HEK293 (cell line): ENCODE measurements around the gene BACH2.

ENCODE experiments used
- CTCF ChIA-PET: fragments of 350-600 bp; formaldehyde crosslinking; extraction: SDS; loops from one replicate; lab custom pipeline; 2021; ENCODE audit warnings: antibody characterized with exemption; lab: Yijun Ruan, JAX
- POLR2A ChIA-PET: fragments of 300-600 bp; formaldehyde crosslinking; extraction: SDS; loops from one replicate; lab custom pipeline; 2020; ENCODE audit warnings: antibody characterized with exemption, inconsistent platforms; lab: Yijun Ruan, JAX
- H3K27ac ChIP-seq: fragments of 200-500 bp; sonication (Bioruptor generic); 2 replicates; pipeline ENCODE4 v1.5.1; 2014; ENCODE audit warnings: low read depth, low read length, control low read depth, inconsistent platforms; ENCODE audit errors: extremely low read depth
- H3K36me3 ChIP-seq, 2 experiments: fragments of 200-500 bp in 1 of 2; sonication (Bioruptor generic) in 1 of 2; 1 replicate in 1 of 2; 2 replicates in 1 of 2; pipeline ENCODE4 v1.5.1; 2014 to 2017; ENCODE audit warnings: inconsistent platforms in 2 of 2, low read length in 2 of 2; ENCODE audit not compliant: control insufficient read depth in 2 of 2, insufficient read depth in 1 of 2
- H3K4me1 ChIP-seq: fragments of 200-500 bp; sonication (Bioruptor generic); 2 replicates; pipeline ENCODE4 v1.5.1; 2014; ENCODE audit warnings: mild to moderate bottlenecking, low read length, inconsistent platforms; ENCODE audit not compliant: control insufficient read depth, insufficient read depth
- H3K4me3 ChIP-seq: 2 replicates; pipeline ENCODE4 v1.5.1; 2011; ENCODE audit warnings: low read depth, mild to moderate bottlenecking, control low read depth, low read length, moderate library complexity
- H3K9me3 ChIP-seq: fragments of 200-500 bp; sonication (Bioruptor generic); 2 replicates; pipeline ENCODE4 v1.5.1; 2014; ENCODE audit warnings: low read depth, low read length, inconsistent platforms; ENCODE audit not compliant: control insufficient read depth, insufficient read depth
- KLF7 ChIP-seq: fragments of 450-650 bp; formaldehyde crosslinking; IDR thresholded peaks from 2 replicates; pipeline ENCODE4 v1.5.1; 2016; ENCODE audit warnings: missing biosample characterization, missing genetic modification characterization, borderline replicate concordance
- PRDM1 ChIP-seq: fragments of 450-650 bp; formaldehyde crosslinking; IDR thresholded peaks from 2 replicates; pipeline ENCODE4; 2016; ENCODE audit warnings: missing biosample characterization, missing genetic modification characterization
- RBAK ChIP-seq: fragments of 450-650 bp; formaldehyde crosslinking; IDR thresholded peaks from 2 replicates; pipeline ENCODE4 v1.5.1; 2016; ENCODE audit warnings: missing biosample characterization, missing genetic modification characterization
- SP7 ChIP-seq: fragments of 450-650 bp; formaldehyde crosslinking; IDR thresholded peaks from 2 replicates; pipeline ENCODE4 v1.5.1; 2016; ENCODE audit warnings: missing biosample characterization, missing genetic modification characterization
- ZNF112 ChIP-seq: fragments of 450-650 bp; formaldehyde crosslinking; IDR thresholded peaks from 2 replicates; pipeline ENCODE4 v1.5.0; 2017; ENCODE audit warnings: missing biosample characterization, missing genetic modification characterization
- ZNF132 ChIP-seq: fragments of 450-650 bp; formaldehyde crosslinking; IDR thresholded peaks from 2 replicates; pipeline ENCODE4 v1.5.1; 2017; ENCODE audit warnings: missing biosample characterization, missing genetic modification characterization, borderline replicate concordance
- ZNF140 ChIP-seq: fragments of 450-650 bp; formaldehyde crosslinking; IDR thresholded peaks from 2 replicates; pipeline ENCODE4 v1.5.1; 2016; ENCODE audit warnings: missing biosample characterization, missing genetic modification characterization
- ZNF174 ChIP-seq: fragments of 450-650 bp; formaldehyde crosslinking; IDR thresholded peaks from 2 replicates; pipeline ENCODE4 v1.5.0; 2017; ENCODE audit warnings: missing biosample characterization, mild to moderate bottlenecking, missing genetic modification characterization
- ZNF184 ChIP-seq: fragments of 450-650 bp; IDR thresholded peaks from 2 replicates; pipeline ENCODE4 v1.5.1; 2018; ENCODE audit warnings: missing biosample characterization, mild to moderate bottlenecking, missing genetic modification characterization
- ZNF239 ChIP-seq: fragments of 450-650 bp; formaldehyde crosslinking; IDR thresholded peaks from 2 replicates; pipeline ENCODE4 v1.5.1; 2016; ENCODE audit warnings: missing biosample characterization, missing genetic modification characterization
- ZNF302 ChIP-seq: fragments of 450-650 bp; formaldehyde crosslinking; IDR thresholded peaks from 2 replicates; pipeline ENCODE4 v1.5.1; 2016; ENCODE audit warnings: missing biosample characterization, missing genetic modification characterization, low read depth
- ZNF555 ChIP-seq: fragments of 450-650 bp; formaldehyde crosslinking; conservative IDR thresholded peaks from 2 replicates; pipeline ENCODE4 v1.5.1; 2017; ENCODE audit warnings: missing biosample characterization, mild to moderate bottlenecking, missing genetic modification characterization, inconsistent platforms
- ZNF626 ChIP-seq: fragments of 450-650 bp; sonication (Bioruptor Pico); formaldehyde crosslinking; IDR thresholded peaks from 2 replicates; pipeline ENCODE4 v1.5.1; 2018; ENCODE audit warnings: missing biosample characterization, missing genetic modification characterization, inconsistent platforms
- ZNF707 ChIP-seq: fragments of 450-650 bp; formaldehyde crosslinking; IDR thresholded peaks from 2 replicates; pipeline ENCODE4 v1.5.1; 2016; ENCODE audit warnings: missing biosample characterization, missing genetic modification characterization
- TF ChIP-seq, protein P1 (sequence below): fragments of 450-650 bp; formaldehyde crosslinking; IDR thresholded peaks from 2 replicates; pipeline ENCODE4 v1.5.1; 2016; ENCODE audit warnings: missing biosample characterization, missing genetic modification characterization, borderline replicate concordance
- TF ChIP-seq, protein P2 (sequence below): fragments of 450-650 bp; formaldehyde crosslinking; IDR thresholded peaks from 2 replicates; pipeline ENCODE4 v1.5.1; 2016; ENCODE audit warnings: missing biosample characterization, missing genetic modification characterization, low read depth
- TF ChIP-seq, protein P3 (sequence below): fragments of 450-650 bp; formaldehyde crosslinking; IDR thresholded peaks from 2 replicates; pipeline ENCODE4 v1.5.1; 2016; ENCODE audit warnings: missing biosample characterization, missing genetic modification characterization
- TF ChIP-seq, protein P4 (sequence below): fragments of 450-650 bp; formaldehyde crosslinking; IDR thresholded peaks from 2 replicates; pipeline ENCODE4 v1.5.1; 2017; ENCODE audit warnings: missing biosample characterization, missing genetic modification characterization

The BACH2 gene

DNA sequence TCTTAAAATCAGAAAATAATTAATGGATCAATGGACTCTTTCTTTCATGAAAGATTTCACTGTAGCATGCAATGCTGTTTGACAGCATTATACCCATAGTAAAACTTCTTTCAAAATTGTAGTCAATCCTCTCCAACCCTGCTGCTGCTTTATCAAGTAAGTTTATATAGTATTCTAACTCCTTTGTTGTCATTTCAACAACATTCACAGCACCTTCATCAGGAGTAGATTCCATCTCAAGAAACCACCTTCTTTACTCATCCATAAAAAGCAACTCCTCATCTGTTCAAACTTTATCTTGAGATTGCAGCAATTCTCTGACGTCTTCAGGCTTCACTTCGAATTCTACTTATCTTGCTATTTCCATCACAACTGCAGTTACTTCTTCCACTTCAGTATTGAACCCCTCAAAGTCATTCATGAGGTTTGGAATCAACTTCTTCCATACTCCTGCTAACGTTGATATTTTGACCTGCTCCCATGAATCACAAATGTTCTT lies 26.4 kb upstream of the BACH2 start:
- Histone ChIP-seq H3K4me3 (no peak overlapping the region), H3K9me3 (no peaks in the 10 kb centered on the region), H3K36me3 (no peaks in the 10 kb centered on the region), H3K4me1 (no peaks in the 10 kb centered on the region), H3K27ac (no peak overlapping the region)
- CTCF ChIA-PET, result no interaction called here
- TF ChIP-seq KLF7 (tag by site-specific recombination) (no peak), ZNF140 (tag by site-specific recombination) (no peak), ZNF626 (tag by site-specific recombination) (no peak), ZNF239 (tag by site-specific recombination) (no peak), SP7 (tag by site-specific recombination) (no peak), RBAK (tag by site-specific recombination) (no peak), ZNF302 (no peak), PRDM1 (tag by site-specific recombination) (no peak), ZNF707 (no peak), ZNF112 (tag by site-specific recombination) (no peak), ZNF184 (tag by site-specific recombination) (no peak), ZNF555 (tag by site-specific recombination) (no peak), ZNF174 (tag by site-specific recombination) (no peak), ZNF132 (tag by site-specific recombination) (no peak)
- TF ChIP-seq, protein P1, sequence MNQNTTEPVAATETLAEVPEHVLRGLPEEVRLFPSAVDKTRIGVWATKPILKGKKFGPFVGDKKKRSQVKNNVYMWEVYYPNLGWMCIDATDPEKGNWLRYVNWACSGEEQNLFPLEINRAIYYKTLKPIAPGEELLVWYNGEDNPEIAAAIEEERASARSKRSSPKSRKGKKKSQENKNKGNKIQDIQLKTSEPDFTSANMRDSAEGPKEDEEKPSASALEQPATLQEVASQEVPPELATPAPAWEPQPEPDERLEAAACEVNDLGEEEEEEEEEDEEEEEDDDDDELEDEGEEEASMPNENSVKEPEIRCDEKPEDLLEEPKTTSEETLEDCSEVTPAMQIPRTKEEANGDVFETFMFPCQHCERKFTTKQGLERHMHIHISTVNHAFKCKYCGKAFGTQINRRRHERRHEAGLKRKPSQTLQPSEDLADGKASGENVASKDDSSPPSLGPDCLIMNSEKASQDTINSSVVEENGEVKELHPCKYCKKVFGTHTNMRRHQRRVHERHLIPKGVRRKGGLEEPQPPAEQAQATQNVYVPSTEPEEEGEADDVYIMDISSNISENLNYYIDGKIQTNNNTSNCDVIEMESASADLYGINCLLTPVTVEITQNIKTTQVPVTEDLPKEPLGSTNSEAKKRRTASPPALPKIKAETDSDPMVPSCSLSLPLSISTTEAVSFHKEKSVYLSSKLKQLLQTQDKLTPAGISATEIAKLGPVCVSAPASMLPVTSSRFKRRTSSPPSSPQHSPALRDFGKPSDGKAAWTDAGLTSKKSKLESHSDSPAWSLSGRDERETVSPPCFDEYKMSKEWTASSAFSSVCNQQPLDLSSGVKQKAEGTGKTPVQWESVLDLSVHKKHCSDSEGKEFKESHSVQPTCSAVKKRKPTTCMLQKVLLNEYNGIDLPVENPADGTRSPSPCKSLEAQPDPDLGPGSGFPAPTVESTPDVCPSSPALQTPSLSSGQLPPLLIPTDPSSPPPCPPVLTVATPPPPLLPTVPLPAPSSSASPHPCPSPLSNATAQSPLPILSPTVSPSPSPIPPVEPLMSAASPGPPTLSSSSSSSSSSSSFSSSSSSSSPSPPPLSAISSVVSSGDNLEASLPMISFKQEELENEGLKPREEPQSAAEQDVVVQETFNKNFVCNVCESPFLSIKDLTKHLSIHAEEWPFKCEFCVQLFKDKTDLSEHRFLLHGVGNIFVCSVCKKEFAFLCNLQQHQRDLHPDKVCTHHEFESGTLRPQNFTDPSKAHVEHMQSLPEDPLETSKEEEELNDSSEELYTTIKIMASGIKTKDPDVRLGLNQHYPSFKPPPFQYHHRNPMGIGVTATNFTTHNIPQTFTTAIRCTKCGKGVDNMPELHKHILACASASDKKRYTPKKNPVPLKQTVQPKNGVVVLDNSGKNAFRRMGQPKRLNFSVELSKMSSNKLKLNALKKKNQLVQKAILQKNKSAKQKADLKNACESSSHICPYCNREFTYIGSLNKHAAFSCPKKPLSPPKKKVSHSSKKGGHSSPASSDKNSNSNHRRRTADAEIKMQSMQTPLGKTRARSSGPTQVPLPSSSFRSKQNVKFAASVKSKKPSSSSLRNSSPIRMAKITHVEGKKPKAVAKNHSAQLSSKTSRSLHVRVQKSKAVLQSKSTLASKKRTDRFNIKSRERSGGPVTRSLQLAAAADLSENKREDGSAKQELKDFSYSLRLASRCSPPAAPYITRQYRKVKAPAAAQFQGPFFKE (tag by site-specific recombination), result no peak
- TF ChIP-seq, protein P2, sequence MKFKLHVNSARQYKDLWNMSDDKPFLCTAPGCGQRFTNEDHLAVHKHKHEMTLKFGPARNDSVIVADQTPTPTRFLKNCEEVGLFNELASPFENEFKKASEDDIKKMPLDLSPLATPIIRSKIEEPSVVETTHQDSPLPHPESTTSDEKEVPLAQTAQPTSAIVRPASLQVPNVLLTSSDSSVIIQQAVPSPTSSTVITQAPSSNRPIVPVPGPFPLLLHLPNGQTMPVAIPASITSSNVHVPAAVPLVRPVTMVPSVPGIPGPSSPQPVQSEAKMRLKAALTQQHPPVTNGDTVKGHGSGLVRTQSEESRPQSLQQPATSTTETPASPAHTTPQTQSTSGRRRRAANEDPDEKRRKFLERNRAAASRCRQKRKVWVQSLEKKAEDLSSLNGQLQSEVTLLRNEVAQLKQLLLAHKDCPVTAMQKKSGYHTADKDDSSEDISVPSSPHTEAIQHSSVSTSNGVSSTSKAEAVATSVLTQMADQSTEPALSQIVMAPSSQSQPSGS (tag by site-specific recombination), result no peak
- TF ChIP-seq, protein P3, sequence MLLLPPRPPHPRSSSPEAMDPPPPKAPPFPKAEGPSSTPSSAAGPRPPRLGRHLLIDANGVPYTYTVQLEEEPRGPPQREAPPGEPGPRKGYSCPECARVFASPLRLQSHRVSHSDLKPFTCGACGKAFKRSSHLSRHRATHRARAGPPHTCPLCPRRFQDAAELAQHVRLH (tag by site-specific recombination), result no peak
- TF ChIP-seq, protein P4, sequence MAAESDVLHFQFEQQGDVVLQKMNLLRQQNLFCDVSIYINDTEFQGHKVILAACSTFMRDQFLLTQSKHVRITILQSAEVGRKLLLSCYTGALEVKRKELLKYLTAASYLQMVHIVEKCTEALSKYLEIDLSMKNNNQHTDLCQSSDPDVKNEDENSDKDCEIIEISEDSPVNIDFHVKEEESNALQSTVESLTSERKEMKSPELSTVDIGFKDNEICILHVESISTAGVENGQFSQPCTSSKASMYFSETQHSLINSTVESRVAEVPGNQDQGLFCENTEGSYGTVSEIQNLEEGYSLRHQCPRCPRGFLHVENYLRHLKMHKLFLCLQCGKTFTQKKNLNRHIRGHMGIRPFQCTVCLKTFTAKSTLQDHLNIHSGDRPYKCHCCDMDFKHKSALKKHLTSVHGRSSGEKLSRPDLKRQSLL (tag by site-specific recombination), result no peak
- POLR2A ChIA-PET, result no interaction called here
